Fibroblast of skin of right quadriceps (primary cell): ENCODE measurements around the gene YWHAG.
A peak's percentile ranks its signal among the peaks of the same experiment; 100 is the strongest.
"Not testable (repeated sequence)": the region's sequence is repeated elsewhere in the genome, so short reads cannot be mapped to it uniquely, and the experiment has no call there.

Experiments used
- DNase-seq: peaks from one replicate; pipeline ENCODE4 v3.0.0-alpha.2; 2013

The YWHAG gene

GRCh38 chr7:76292911-76293310 lies 65.9 kb downstream of the YWHAG start:
- not testable (repeated sequence) for DNase-seq

GRCh38 chr7:76292213-76292573 lies 66.6 kb downstream of the YWHAG start:
- peak; percentile 43 for DNase-seq

- DNase-seq, result peak; percentile 99
These were observed 67.2 kb downstream of the YWHAG start for GRCh38 chr7:76291351-76292212.

- DNase-seq, result peak; percentile 38
These were observed 67.9 kb downstream of the YWHAG start for GRCh38 chr7:76290847-76291350.

GRCh38 chr7:76286842-76287403 lies 71.9 kb downstream of the YWHAG start:
- DNase-seq, result no peak

GRCh38 chr7:76285604-76286374 lies 73.0 kb downstream of the YWHAG start:
- DNase-seq, result no peak

- no peak for DNase-seq
These were observed 75.3 kb downstream of the YWHAG start for GRCh38 chr7:76283254-76284159.

- no peak for DNase-seq
These were observed 76.2 kb downstream of the YWHAG start for GRCh38 chr7:76282344-76283253.

GRCh38 chr7:76281706-76282343 lies 77.0 kb downstream of the YWHAG start:
- DNase-seq, result no peak

GRCh38 chr7:76281006-76281705 lies 77.6 kb downstream of the YWHAG start:
- no peak for DNase-seq

GRCh38 chr7:76280408-76280807 lies 78.4 kb downstream of the YWHAG start:
- no peak for DNase-seq

- DNase-seq, result no peak
These were observed 80.3 kb downstream of the YWHAG start for GRCh38 chr7:76278540-76278939.
